Uterus (tissue), 4 donors: ENCODE results near the gene PRDM2. TPM values are rescaled to one million over a fixed set of nuclear protein-coding genes. Genes with fewer than 3 reads are reported as not detected.

Experiments
- DNase-seq, 2 donors: peaks; one replicate each; pipeline ENCODE4 v3.0.0-alpha.2; 2019 to 2020
- H3K27ac ChIP-seq, 2 donors: fragments of 200-600 bp; sonication (generic); 1 replicate in 1 of 2; 2 replicates in 1 of 2; pipeline ENCODE4 v1.5.1; 2016 to 2018
- H3K27me3 ChIP-seq, 2 donors: fragments of 200-600 bp; sonication (generic); one replicate each; pipeline ENCODE4 v1.5.1; 2018 to 2019; ENCODE audit warnings: control low read depth in 1 of 2
- H3K36me3 ChIP-seq, 2 donors: fragments of 200-600 bp; sonication (generic); one replicate each; pipeline ENCODE4 v1.5.1; 2019; ENCODE audit warnings: control low read depth in 1 of 2
- H3K4me1 ChIP-seq, 2 donors: fragments of 200-600 bp; sonication (generic); one replicate each; pipeline ENCODE4 v1.5.1; 2018 to 2019; ENCODE audit warnings: control low read depth in 1 of 2
- H3K4me3 ChIP-seq, 2 donors: fragments of 200-600 bp; sonication (generic); 1 replicate in 1 of 2; 2 replicates in 1 of 2; pipeline ENCODE4 v1.5.1; 2018 to 2019; ENCODE audit warnings: mild to moderate bottlenecking in 1 of 2
- H3K9me3 ChIP-seq, 2 donors: fragments of 200-600 bp; sonication (generic); one replicate each; pipeline ENCODE4 v1.5.1; 2019; ENCODE audit warnings: control low read depth in 1 of 2
- CTCF ChIP-seq, 4 experiments: fragments of 200-600 bp in 2 of 4; fragments of 450-650 bp in 2 of 4; sonication (generic) in 2 of 4; IDR thresholded peaks; one replicate each; pipeline ENCODE4 v1.5.1; 2016 to 2019; ENCODE audit warnings: antibody characterized with exemption in 4 of 4, mild to moderate bottlenecking in 2 of 4, moderate library complexity in 1 of 4
- POLR2A ChIP-seq, 2 donors: fragments of 450-650 bp; IDR thresholded peaks; one replicate each; pipeline ENCODE4 v1.6.1; 2016; ENCODE audit warnings: antibody characterized with exemption in 2 of 2, mild to moderate bottlenecking in 1 of 2, moderate library complexity in 1 of 2
- intact Hi-C: fragments of 100-400 bp; cut with DNase I; formaldehyde crosslinking; loops from one replicate; pipeline ENCODE4 v1.15.1; 2023; ENCODE audit warnings: low total_unique reads
- total RNA-seq, 4 donors: library from RNA; depleted of rRNA in 3 of 4; stranded (reverse); fragments of >200 nt in 3 of 4; gene quantifications; one replicate each; pipeline versions ENCODE4 v1.1.0 to v1.2.4, GENCODE V29; 2014 to 2023
- donor health status: DM: yes; HTN: yes; CAD: no.

Gene PRDM2
- total RNA-seq, 4 donors from 2014 or later = 13.1 to 72.8 (median 37.0) TPM

GRCh38 chr1:13771745-13772144 is 71.8 kb downstream of the PRDM2 start:
- no peaks in the 10 kb centered on the region for H3K4me1 ChIP-seq
- no peak overlapping the region for H3K27ac ChIP-seq
- no peaks in the 10 kb centered on the region for H3K9me3 ChIP-seq
- no peaks in the 10 kb centered on the region for H3K36me3 ChIP-seq
- no peak overlapping the region for H3K4me3 ChIP-seq
- H3K27me3 ChIP-seq = no peaks in the 10 kb centered on the region
- intact Hi-C loops = no loop called here
- no peak for DNase-seq
- TF ChIP-seq CTCF (IDR thresholded peaks at IDR 0.05) (no peak), POLR2A (IDR thresholded peaks at IDR 0.05) (no peak)

- TF ChIP-seq POLR2A (IDR thresholded peaks at IDR 0.05) = no peak
- no peak for TF ChIP-seq CTCF (IDR thresholded peaks at IDR 0.05)
- no peaks in the 10 kb centered on the region for H3K36me3 ChIP-seq
- no peak overlapping the region for H3K4me3 ChIP-seq
- H3K9me3 ChIP-seq = no peaks in the 10 kb centered on the region
- H3K27me3 ChIP-seq = no peaks in the 10 kb centered on the region
- no peak overlapping the region for H3K27ac ChIP-seq
- intact Hi-C loops = no loop called here
- no peaks in the 10 kb centered on the region for H3K4me1 ChIP-seq
- DNase-seq = no peak
Measured at GRCh38 chr1:13772271-13772670, 72.3 kb downstream of the PRDM2 start.

- intact Hi-C loops = no loop called here
- Histone ChIP-seq H3K36me3 (no peaks in the 10 kb centered on the region), H3K4me3 (no peak overlapping the region), H3K27me3 (no peaks in the 10 kb centered on the region), H3K27ac (no peak overlapping the region), H3K4me1 (no peaks in the 10 kb centered on the region), H3K9me3 (no peaks in the 10 kb centered on the region)
- TF ChIP-seq CTCF (IDR thresholded peaks at IDR 0.05) (no peak), POLR2A (IDR thresholded peaks at IDR 0.05) (no peak)
- DNase-seq = no peak
Measured at GRCh38 chr1:13774121-13774520, 74.1 kb downstream of the PRDM2 start.

GRCh38 chr1:13775459-13775858 is 75.5 kb downstream of the PRDM2 start:
- Histone ChIP-seq H3K4me3 (no peak overlapping the region), H3K4me1 (no peaks in the 10 kb centered on the region), H3K27me3 (no peaks in the 10 kb centered on the region), H3K27ac (peak overlapping the region in 1 of 2 donors; percentile 14), H3K36me3 (no peaks in the 10 kb centered on the region), H3K9me3 (no peaks in the 10 kb centered on the region)
- DNase-seq = no peak
- TF ChIP-seq CTCF (IDR thresholded peaks at IDR 0.05) (no peak), POLR2A (IDR thresholded peaks at IDR 0.05) (no peak)
- intact Hi-C loops = no loop called here

GRCh38 chr1:13775916-13776315 is 75.9 kb downstream of the PRDM2 start:
- no peaks in the 10 kb centered on the region for H3K4me1 ChIP-seq
- intact Hi-C loops = no loop called here
- TF ChIP-seq POLR2A (IDR thresholded peaks at IDR 0.05) (no peak), CTCF (IDR thresholded peaks at IDR 0.05) (no peak)
- no peaks in the 10 kb centered on the region for H3K9me3 ChIP-seq
- H3K4me3 ChIP-seq = no peak overlapping the region
- H3K36me3 ChIP-seq = no peaks in the 10 kb centered on the region
- no peak for DNase-seq
- H3K27ac ChIP-seq = no peak overlapping the region
- no peaks in the 10 kb centered on the region for H3K27me3 ChIP-seq
